OCI-LY3 (cell line): Measurements from ENCODE around the gene DCLK1.

Experiments
- H2AFZ ChIP-seq: fragments of 200-600, 300-600 bp; shearing (Covaris generic); 2 replicates; pipeline ENCODE4 v1.6.0; 2014; ENCODE audit warnings: antibody characterized with exemption, low read depth, low read length
- H3K27ac ChIP-seq: fragments of 200-600, 300-600 bp; sonication (generic); 2 replicates; pipeline ENCODE4 v1.5.1; 2014; ENCODE audit warnings: mild to moderate bottlenecking, low read length, moderate library complexity, mixed read lengths
- H3K27me3 ChIP-seq: fragments of 200-600, 300-600 bp; sonication (generic); 2 replicates; pipeline ENCODE4 v1.6.1; 2014; ENCODE audit warnings: low read depth, low read length, mixed read lengths
- H3K36me3 ChIP-seq: fragments of 200-600, 300-600 bp; sonication (generic); replicated peaks from 2 replicates; pipeline ENCODE3; 2014; ENCODE audit warnings: low read depth, low read length, mixed read lengths
- H3K4me1 ChIP-seq: fragments of 300-600, 200-600 bp; sonication (generic); 2 replicates; pipeline ENCODE4 v1.6.1; 2014; ENCODE audit warnings: low read length, mixed read lengths
- H3K4me2 ChIP-seq: fragments of 200-600, 300-600 bp; sonication (generic); 2 replicates; pipeline ENCODE4 v1.6.1; 2014; ENCODE audit warnings: low read length, mixed read lengths
- H3K4me3 ChIP-seq: fragments of 300-600, 200-600 bp; sonication (generic); 2 replicates; pipeline ENCODE4 v1.5.1; 2014; ENCODE audit warnings: antibody characterized with exemption, mild to moderate bottlenecking, low read length, moderate library complexity
- H3K79me2 ChIP-seq: fragments of 300-600, 200-600 bp; shearing (Covaris generic); 2 replicates; pipeline ENCODE4 v1.6.1; 2014; ENCODE audit warnings: mild to moderate bottlenecking, low read length, mixed read lengths
- H3K9ac ChIP-seq: fragments of 300-600, 200-600 bp; shearing (Covaris generic); 2 replicates; pipeline ENCODE4 v1.6.0; 2014; ENCODE audit warnings: mild to moderate bottlenecking, low read length, moderate library complexity
- H3K9me3 ChIP-seq: fragments of 200-600, 300-600 bp; shearing (Covaris generic); 2 replicates; pipeline ENCODE4 v1.6.1; 2014; ENCODE audit warnings: low read length, mixed read lengths; ENCODE audit not compliant: insufficient read depth
- H4K20me1 ChIP-seq: fragments of 200-600, 300-600 bp; sonication (generic); 2 replicates; pipeline ENCODE4 v1.6.1; 2016; ENCODE audit warnings: low read length, mixed read lengths; ENCODE audit not compliant: insufficient read depth
- EZH2phosphoT487 ChIP-seq: fragments of 200-600 bp; shearing (Covaris generic); IDR thresholded peaks from 2 replicates; pipeline ENCODE4 v1.6.1; 2018; ENCODE audit warnings: antibody characterized with exemption, mixed run types, low read depth
- TF ChIP-seq, protein P1 (sequence below): fragments of 200-600, 300-600 bp; sonication (generic); IDR thresholded peaks from 2 replicates; pipeline ENCODE4 v1.5.1; 2014; ENCODE audit warnings: antibody characterized with exemption, low read length, low read depth

Gene DCLK1

GRCh38 chr13:36057547-36057946 is 73.6 kb downstream of the DCLK1 start:
- Histone ChIP-seq H3K4me1 (no peaks in the 10 kb centered on the region), H2AFZ (no peak overlapping the region), H3K4me3 (no peak overlapping the region), H3K4me2 (no peak overlapping the region), H3K36me3 (no peaks in the 10 kb centered on the region), H4K20me1 (no peaks in the 10 kb centered on the region), H3K27ac (no peak overlapping the region), H3K9ac (no peak overlapping the region), H3K9me3 (no peaks in the 10 kb centered on the region), H3K27me3 (peaks cover 10% of the 10 kb centered on the region), H3K79me2 (no peaks in the 10 kb centered on the region)
- TF ChIP-seq, protein P1, sequence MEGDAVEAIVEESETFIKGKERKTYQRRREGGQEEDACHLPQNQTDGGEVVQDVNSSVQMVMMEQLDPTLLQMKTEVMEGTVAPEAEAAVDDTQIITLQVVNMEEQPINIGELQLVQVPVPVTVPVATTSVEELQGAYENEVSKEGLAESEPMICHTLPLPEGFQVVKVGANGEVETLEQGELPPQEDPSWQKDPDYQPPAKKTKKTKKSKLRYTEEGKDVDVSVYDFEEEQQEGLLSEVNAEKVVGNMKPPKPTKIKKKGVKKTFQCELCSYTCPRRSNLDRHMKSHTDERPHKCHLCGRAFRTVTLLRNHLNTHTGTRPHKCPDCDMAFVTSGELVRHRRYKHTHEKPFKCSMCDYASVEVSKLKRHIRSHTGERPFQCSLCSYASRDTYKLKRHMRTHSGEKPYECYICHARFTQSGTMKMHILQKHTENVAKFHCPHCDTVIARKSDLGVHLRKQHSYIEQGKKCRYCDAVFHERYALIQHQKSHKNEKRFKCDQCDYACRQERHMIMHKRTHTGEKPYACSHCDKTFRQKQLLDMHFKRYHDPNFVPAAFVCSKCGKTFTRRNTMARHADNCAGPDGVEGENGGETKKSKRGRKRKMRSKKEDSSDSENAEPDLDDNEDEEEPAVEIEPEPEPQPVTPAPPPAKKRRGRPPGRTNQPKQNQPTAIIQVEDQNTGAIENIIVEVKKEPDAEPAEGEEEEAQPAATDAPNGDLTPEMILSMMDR = no peak
- TF ChIP-seq EZH2phosphoT487 = no peak

- Histone ChIP-seq H2AFZ (no peak overlapping the region), H3K4me2 (no peak overlapping the region), H3K27ac (no peak overlapping the region), H3K9me3 (no peaks in the 10 kb centered on the region), H3K27me3 (peaks cover 14% of the 10 kb centered on the region), H3K79me2 (no peaks in the 10 kb centered on the region), H3K4me1 (no peaks in the 10 kb centered on the region), H3K36me3 (no peaks in the 10 kb centered on the region), H3K9ac (no peak overlapping the region), H3K4me3 (no peak overlapping the region), H4K20me1 (no peaks in the 10 kb centered on the region)
- TF ChIP-seq EZH2phosphoT487 = no peak
- TF ChIP-seq, protein P1 = no peak
These were observed 74.1 kb downstream of the DCLK1 start for GRCh38 chr13:36057041-36057440.

GRCh38 chr13:36055366-36055765 is 75.8 kb downstream of the DCLK1 start:
- H2AFZ ChIP-seq = no peak overlapping the region
- no peaks in the 10 kb centered on the region for H3K79me2 ChIP-seq
- H3K27me3 ChIP-seq = peaks cover 14% of the 10 kb centered on the region
- TF ChIP-seq EZH2phosphoT487 = no peak
- TF ChIP-seq, protein P1 = no peak
- no peak overlapping the region for H3K4me3 ChIP-seq
- no peak overlapping the region for H3K27ac ChIP-seq
- no peak overlapping the region for H3K4me2 ChIP-seq
- H3K9ac ChIP-seq = no peak overlapping the region
- H3K4me1 ChIP-seq = no peaks in the 10 kb centered on the region
- H3K36me3 ChIP-seq = no peaks in the 10 kb centered on the region
- no peaks in the 10 kb centered on the region for H4K20me1 ChIP-seq
- H3K9me3 ChIP-seq = no peaks in the 10 kb centered on the region

GRCh38 chr13:36054041-36054440 is 77.1 kb downstream of the DCLK1 start:
- no peak for TF ChIP-seq EZH2phosphoT487
- TF ChIP-seq, protein P1 = no peak
- Histone ChIP-seq H3K9me3 (no peaks in the 10 kb centered on the region), H3K27me3 (peaks cover 14% of the 10 kb centered on the region; the same call in 1 of the 2 replicates), H3K4me2 (no peak overlapping the region), H3K36me3 (no peaks in the 10 kb centered on the region), H3K4me1 (no peaks in the 10 kb centered on the region), H2AFZ (no peak overlapping the region), H3K79me2 (no peaks in the 10 kb centered on the region), H3K27ac (no peak overlapping the region), H3K9ac (no peak overlapping the region), H3K4me3 (no peak overlapping the region), H4K20me1 (no peaks in the 10 kb centered on the region)
